Neural cell (in vitro differentiated cells): ENCODE measurements around the gene SP3. TPM values are rescaled to one million over a fixed set of nuclear protein-coding genes. Genes with fewer than 3 reads are reported as not detected.

ENCODE experiments used
- H2AFZ ChIP-seq: fragments of 200-600, 300-800 bp; sonication (generic), shearing (Covaris generic); 2 replicates; pipeline ENCODE4 v1.6.0; 2014; ENCODE audit warnings: low read depth, mild to moderate bottlenecking, antibody characterized with exemption, low read length, moderate library complexity
- H3F3A ChIP-seq: fragments of 200-600 bp; shearing (Covaris generic); 2 replicates; pipeline ENCODE4 v1.6.1; 2016; ENCODE audit warnings: mild to moderate bottlenecking, moderate library complexity, mixed read lengths, antibody characterized with exemption, low read length; ENCODE audit not compliant: insufficient read depth, poor library complexity, severe bottlenecking
- H3K27ac ChIP-seq: fragments of 200-600, 300-800 bp; sonication (generic), shearing (Covaris generic); 2 replicates; pipeline ENCODE4 v1.5.1; 2014; ENCODE audit warnings: mild to moderate bottlenecking, low read length, moderate library complexity
- H3K27me3 ChIP-seq: fragments of 300-800, 200-600 bp; sonication (generic), shearing (Covaris generic); 2 replicates; pipeline ENCODE4 v1.6.0; 2014; ENCODE audit warnings: mild to moderate bottlenecking, low read depth, low read length, moderate library complexity; ENCODE audit not compliant: insufficient read depth
- H3K36me3 ChIP-seq: fragments of 300-800, 200-600 bp; sonication (generic), shearing (Covaris generic); 2 replicates; pipeline ENCODE4 v1.5.1; 2014; ENCODE audit warnings: mild to moderate bottlenecking, antibody characterized with exemption, low read length, moderate library complexity; ENCODE audit not compliant: insufficient read depth
- H3K4me2 ChIP-seq: fragments of 300-800, 200-600 bp; sonication (generic), shearing (Covaris generic); 2 replicates; pipeline ENCODE4 v1.6.0; 2014; ENCODE audit warnings: mild to moderate bottlenecking, low read length
- H3K4me3 ChIP-seq: fragments of 300-800, 200-600 bp; sonication (generic), shearing (Covaris generic); 2 replicates; pipeline ENCODE4 v1.5.1; 2014; ENCODE audit warnings: mild to moderate bottlenecking, low read length, moderate library complexity
- H3K79me2 ChIP-seq: fragments of 200-600 bp; shearing (Covaris generic); replicated peaks from 2 replicates; pipeline ENCODE4 v1.6.0; 2014; ENCODE audit warnings: mild to moderate bottlenecking, low read length, moderate library complexity; ENCODE audit not compliant: insufficient read depth
- H3K9ac ChIP-seq: fragments of 300-800, 200-600 bp; sonication (generic), shearing (Covaris generic); 2 replicates; pipeline ENCODE4 v1.6.1; 2016; ENCODE audit warnings: mild to moderate bottlenecking, low read length, mixed read lengths
- H3K9me2 ChIP-seq: fragments of 200-600 bp; shearing (Covaris generic); 2 replicates; pipeline ENCODE4 v1.6.1; 2016; ENCODE audit warnings: mild to moderate bottlenecking, low read length, mixed read lengths; ENCODE audit not compliant: insufficient read depth
- H3K9me3 ChIP-seq: fragments of 200-600, 300-800 bp; sonication (generic), shearing (Covaris generic); 2 replicates; pipeline ENCODE4 v1.6.1; 2016; ENCODE audit warnings: mild to moderate bottlenecking, mixed run types, low read length, moderate library complexity, mixed read lengths
- H4K20me1 ChIP-seq: fragments of 200-600 bp; shearing (Covaris generic); 2 replicates; pipeline ENCODE4 v1.6.1; 2016; ENCODE audit warnings: mild to moderate bottlenecking, mixed run types; ENCODE audit not compliant: insufficient read depth
- CTCF ChIP-seq: fragments of 450-650 bp; IDR thresholded peaks from 2 replicates; pipeline ENCODE4 v1.5.1; 2014; ENCODE audit warnings: antibody characterized with exemption, mild to moderate bottlenecking, moderate library complexity; ENCODE audit not compliant: poor library complexity, severe bottlenecking
- EP300 ChIP-seq: fragments of 450-650 bp; conservative IDR thresholded peaks from 2 replicates; pipeline ENCODE4 v1.6.1; 2014; ENCODE audit warnings: antibody characterized with exemption, mild to moderate bottlenecking, moderate library complexity; ENCODE audit not compliant: poor library complexity, severe bottlenecking
- EZH2 ChIP-seq: fragments of 200-600, 300-800 bp; shearing (Covaris generic), sonication (generic); IDR thresholded peaks from 2 replicates; pipeline ENCODE4 v1.6.1; 2014; ENCODE audit warnings: antibody characterized with exemption, low read length, borderline replicate concordance, mild to moderate bottlenecking; ENCODE audit not compliant: insufficient read depth, poor library complexity, severe bottlenecking
- MXI1 ChIP-seq: fragments of 450-650 bp; conservative IDR thresholded peaks from 2 replicates; pipeline ENCODE4 v1.6.1; 2014; ENCODE audit warnings: antibody characterized with exemption, mild to moderate bottlenecking; ENCODE audit not compliant: poor library complexity, severe bottlenecking
- POLR2AphosphoS5 ChIP-seq: IDR thresholded peaks from 2 replicates; pipeline ENCODE4 v1.6.1; 2012
- RAD21 ChIP-seq: fragments of 450-650 bp; conservative IDR thresholded peaks from 2 replicates; pipeline ENCODE4 v1.6.1; 2014; ENCODE audit warnings: antibody characterized with exemption, mild to moderate bottlenecking, moderate library complexity
- SMC3 ChIP-seq: fragments of 450-650 bp; conservative IDR thresholded peaks from 2 replicates; pipeline ENCODE4 v1.6.1; 2014; ENCODE audit warnings: antibody characterized with exemption, mild to moderate bottlenecking, moderate library complexity; ENCODE audit not compliant: poor library complexity
- TAF1 ChIP-seq: IDR thresholded peaks from 2 replicates; pipeline ENCODE4 v1.6.1; 2012; ENCODE audit warnings: low read depth
- polyA plus RNA-seq: library from polyadenylated mRNA; depleted of rRNA; stranded (reverse); fragments of >200 nt; gene quantifications from 2 replicates; pipeline ENCODE4 v1.2.3, GENCODE V29; 2014
- TF ChIP-seq, protein P1 (sequence below): IDR thresholded peaks from 2 replicates; pipeline ENCODE4 v1.6.1; 2012; ENCODE audit warnings: borderline replicate concordance

The SP3 gene
- polyA plus RNA-seq, 1 donor from 2014 or later, result 57.8 TPM

- Histone ChIP-seq H3K79me2 (peaks cover 100% of the 10 kb centered on the region), H3K27me3 (no peaks in the 10 kb centered on the region), H3K4me3 (no peak overlapping the region), H3K27ac (no peak overlapping the region), H4K20me1 (no peaks in the 10 kb centered on the region), H3K9ac (no peak overlapping the region), H3K9me2 (no peaks in the 10 kb centered on the region), H2AFZ (no peak overlapping the region), H3F3A (no peaks in the 10 kb centered on the region), H3K36me3 (no peaks in the 10 kb centered on the region), H3K4me2 (no peak overlapping the region), H3K9me3 (no peaks in the 10 kb centered on the region)
- TF ChIP-seq RAD21, result no peak
- no peak for TF ChIP-seq CTCF
- TF ChIP-seq POLR2AphosphoS5, result no peak
- TF ChIP-seq, protein P1, sequence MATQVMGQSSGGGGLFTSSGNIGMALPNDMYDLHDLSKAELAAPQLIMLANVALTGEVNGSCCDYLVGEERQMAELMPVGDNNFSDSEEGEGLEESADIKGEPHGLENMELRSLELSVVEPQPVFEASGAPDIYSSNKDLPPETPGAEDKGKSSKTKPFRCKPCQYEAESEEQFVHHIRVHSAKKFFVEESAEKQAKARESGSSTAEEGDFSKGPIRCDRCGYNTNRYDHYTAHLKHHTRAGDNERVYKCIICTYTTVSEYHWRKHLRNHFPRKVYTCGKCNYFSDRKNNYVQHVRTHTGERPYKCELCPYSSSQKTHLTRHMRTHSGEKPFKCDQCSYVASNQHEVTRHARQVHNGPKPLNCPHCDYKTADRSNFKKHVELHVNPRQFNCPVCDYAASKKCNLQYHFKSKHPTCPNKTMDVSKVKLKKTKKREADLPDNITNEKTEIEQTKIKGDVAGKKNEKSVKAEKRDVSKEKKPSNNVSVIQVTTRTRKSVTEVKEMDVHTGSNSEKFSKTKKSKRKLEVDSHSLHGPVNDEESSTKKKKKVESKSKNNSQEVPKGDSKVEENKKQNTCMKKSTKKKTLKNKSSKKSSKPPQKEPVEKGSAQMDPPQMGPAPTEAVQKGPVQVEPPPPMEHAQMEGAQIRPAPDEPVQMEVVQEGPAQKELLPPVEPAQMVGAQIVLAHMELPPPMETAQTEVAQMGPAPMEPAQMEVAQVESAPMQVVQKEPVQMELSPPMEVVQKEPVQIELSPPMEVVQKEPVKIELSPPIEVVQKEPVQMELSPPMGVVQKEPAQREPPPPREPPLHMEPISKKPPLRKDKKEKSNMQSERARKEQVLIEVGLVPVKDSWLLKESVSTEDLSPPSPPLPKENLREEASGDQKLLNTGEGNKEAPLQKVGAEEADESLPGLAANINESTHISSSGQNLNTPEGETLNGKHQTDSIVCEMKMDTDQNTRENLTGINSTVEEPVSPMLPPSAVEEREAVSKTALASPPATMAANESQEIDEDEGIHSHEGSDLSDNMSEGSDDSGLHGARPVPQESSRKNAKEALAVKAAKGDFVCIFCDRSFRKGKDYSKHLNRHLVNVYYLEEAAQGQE, result no peak
- TF ChIP-seq EZH2, result no peak
- TF ChIP-seq SMC3, result no peak
- no peak for TF ChIP-seq EP300
- TF ChIP-seq TAF1, result no peak
- TF ChIP-seq MXI1, result no peak
Observed at GRCh38 chr2:173940208-173941020, 24.8 kb downstream of the SP3 start.

DNA sequence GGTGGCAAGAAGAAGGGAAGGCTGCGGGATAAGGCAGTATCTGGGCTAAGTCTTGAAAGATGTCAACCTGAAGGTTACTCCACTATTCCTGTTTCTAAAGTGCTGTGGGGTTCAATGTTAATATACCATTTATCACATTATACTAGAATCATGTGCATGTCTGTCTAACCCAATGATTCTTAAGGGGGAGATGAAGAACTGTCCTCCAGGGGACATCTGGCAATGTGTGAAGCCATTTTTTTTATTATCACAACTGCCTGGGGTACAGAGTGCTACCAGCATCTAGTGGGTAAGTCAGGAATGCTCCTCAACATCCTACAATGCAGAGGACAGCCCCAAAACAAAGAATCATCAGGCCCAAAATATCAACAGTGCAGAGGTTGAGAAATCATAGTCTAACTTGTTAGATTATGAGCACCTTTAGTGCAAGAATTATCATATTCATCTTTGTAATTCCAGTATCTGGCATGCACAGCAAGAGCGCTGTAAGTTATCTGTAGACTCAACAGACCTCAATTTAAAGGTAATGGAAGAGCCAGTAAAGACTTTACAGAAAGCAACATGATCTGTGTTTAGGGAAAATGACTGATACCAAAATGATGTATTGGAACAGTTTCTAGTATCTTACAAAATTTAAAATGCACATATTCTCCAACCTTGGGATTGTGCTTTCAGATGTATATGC is 26.3 kb downstream of the SP3 start:
- Histone ChIP-seq H3K4me3 (no peak overlapping the region), H2AFZ (no peak overlapping the region), H3K4me2 (no peak overlapping the region), H3K36me3 (no peaks in the 10 kb centered on the region), H3K27me3 (no peaks in the 10 kb centered on the region), H3K79me2 (peaks cover 100% of the 10 kb centered on the region), H3K27ac (no peak overlapping the region), H3K9ac (no peak overlapping the region), H3F3A (no peaks in the 10 kb centered on the region), H3K9me2 (no peaks in the 10 kb centered on the region), H4K20me1 (no peaks in the 10 kb centered on the region), H3K9me3 (no peaks in the 10 kb centered on the region)
- TF ChIP-seq TAF1 (no peak), EZH2 (no peak), MXI1 (no peak), EP300 (no peak), POLR2AphosphoS5 (no peak), SMC3 (no peak), RAD21 (no peak), CTCF (no peak)
- TF ChIP-seq, protein P1, result no peak
